Measurements from ENCODE around the gene PAFAH2.

Gene PAFAH2

DNA sequence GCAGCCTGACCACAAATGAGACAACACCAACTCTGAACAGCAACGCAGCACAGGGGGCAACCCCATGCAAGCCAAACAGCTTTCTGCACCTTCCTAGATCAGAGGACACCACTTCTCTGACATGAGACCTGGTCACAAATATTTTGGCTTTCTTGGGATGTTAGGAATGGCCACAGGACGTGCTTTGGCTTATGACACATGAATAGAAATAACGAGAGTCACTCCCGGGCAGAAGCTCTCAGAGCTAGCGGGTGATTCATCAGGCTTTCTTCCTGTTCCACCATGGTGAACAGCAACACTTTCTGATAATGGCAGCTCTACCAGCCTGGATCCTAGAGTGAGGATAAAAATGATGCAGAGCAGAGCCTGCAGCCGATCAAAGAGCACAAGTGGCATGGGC, 39.4 kb downstream of the PAFAH2 start:
- TF ChIP-seq GATA3 (IDR thresholded peaks at IDR 0.05; ENCODE audit: low read depth, low read length) (no peak), GATA2 (IDR thresholded peaks at IDR 0.05; ENCODE audit: low read depth, low read length) (no peak)

DNA sequence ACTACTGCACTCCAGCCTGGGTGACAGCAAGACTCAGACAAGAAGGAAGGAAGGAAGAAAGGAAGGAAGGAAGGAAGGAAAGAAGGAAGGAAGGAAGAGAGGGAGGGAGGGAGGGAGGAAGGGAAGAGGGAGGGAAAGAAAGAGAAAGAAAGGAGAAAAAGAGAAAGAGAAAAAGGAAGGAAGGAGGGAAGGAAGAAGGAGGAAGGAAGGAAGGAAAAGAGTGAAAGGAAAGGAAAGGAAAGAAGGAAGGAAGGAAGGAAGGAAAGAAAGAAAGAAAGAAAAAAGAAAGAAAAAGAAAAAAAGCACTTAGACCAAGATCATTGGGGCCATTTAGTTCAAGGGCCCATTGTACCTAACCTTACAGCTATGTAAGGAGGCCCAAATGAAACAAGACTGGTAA, 42.3 kb downstream of the PAFAH2 start:
- TF ChIP-seq GATA3 (IDR thresholded peaks at IDR 0.05; ENCODE audit: low read depth, low read length) (no peak), GATA2 (IDR thresholded peaks at IDR 0.05; ENCODE audit: low read depth, low read length) (no peak)

DNA sequence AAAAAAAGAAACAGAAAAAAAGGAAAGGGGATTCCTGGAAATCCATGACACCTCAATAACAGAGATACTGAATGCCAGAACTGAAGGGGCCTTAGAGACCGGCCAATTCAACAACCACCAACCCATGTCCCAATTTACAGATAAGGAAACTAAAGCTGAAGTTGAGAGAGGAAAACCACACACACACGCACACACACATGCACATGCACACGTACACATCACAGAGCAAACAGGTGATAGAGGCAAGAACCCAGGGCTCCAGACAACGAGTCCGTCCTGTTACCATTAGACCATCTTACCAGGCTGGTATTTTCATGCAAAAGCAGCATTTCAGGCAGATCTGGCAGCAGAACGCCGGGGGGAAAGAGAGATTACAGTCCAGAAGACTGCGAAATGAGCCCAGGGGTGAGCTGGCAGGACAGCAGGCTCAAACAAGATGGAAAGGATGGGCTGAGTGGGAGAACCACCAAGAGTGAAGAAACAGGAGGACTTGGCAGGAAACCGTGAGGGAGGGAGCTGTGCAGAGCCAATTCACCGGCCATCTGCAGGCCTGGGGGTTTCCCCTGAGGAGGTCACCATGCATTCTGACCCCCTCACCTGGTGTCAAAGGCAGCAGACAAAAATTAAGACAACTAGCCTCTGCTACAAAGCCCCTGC, 43.5 kb downstream of the PAFAH2 start:
- no peak for TF ChIP-seq GATA3 (IDR thresholded peaks at IDR 0.05; ENCODE audit: low read depth, low read length)
- TF ChIP-seq GATA2 (IDR thresholded peaks at IDR 0.05; ENCODE audit: low read depth, low read length), result no peak

DNA sequence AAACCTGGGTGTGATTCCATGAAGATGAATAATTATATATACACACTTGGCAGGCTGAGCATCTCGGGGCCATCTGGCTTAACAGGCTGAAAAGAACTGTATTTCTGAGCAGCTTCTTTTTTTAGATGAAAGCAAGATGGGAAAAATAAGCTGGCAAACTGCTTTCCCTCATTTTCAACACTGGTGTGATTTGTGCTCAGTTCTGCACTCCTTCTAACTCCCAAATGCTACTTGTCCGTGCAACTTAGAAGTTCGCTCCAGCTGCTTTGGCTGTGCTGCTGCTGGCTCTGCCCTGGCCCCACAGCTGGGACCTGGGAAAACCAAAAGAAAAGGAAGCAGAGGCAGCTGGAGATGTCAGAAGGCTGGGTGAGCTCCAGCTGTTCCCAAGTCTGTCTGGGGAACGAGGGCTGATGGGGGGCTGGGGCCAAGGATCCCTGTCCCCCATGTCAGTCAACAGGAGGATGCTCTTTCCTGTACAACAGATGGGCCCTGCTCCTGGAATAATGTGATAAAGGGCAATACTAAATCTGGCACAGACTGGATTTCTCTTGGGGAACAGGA, 44.9 kb downstream of the PAFAH2 start:
- TF ChIP-seq GATA2 (IDR thresholded peaks at IDR 0.05; ENCODE audit: low read depth, low read length) (no peak), GATA3 (IDR thresholded peaks at IDR 0.05; ENCODE audit: low read depth, low read length) (no peak)

DNA sequence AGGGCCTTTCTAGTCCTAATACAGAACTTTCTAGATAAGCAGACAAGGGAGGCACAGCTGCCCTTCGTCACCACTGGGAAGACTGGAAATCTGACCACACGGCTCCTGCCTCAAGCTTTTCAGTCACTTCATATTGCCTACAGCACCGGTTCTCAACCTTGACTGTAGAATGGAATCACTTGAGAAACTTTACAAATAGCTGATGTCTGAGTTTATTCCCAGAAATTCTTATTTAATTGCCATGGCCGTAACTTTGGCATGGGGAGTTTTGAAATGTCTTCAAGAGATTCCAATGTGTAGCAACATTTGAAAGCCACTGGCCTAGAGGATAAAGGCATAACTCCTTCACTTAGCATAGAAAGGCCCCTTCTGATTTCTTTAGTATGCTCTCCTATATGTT, 49.2 kb downstream of the PAFAH2 start:
- TF ChIP-seq GATA2 (IDR thresholded peaks at IDR 0.05; ENCODE audit: low read depth, low read length), result no peak
- no peak for TF ChIP-seq GATA3 (IDR thresholded peaks at IDR 0.05; ENCODE audit: low read depth, low read length)

DNA sequence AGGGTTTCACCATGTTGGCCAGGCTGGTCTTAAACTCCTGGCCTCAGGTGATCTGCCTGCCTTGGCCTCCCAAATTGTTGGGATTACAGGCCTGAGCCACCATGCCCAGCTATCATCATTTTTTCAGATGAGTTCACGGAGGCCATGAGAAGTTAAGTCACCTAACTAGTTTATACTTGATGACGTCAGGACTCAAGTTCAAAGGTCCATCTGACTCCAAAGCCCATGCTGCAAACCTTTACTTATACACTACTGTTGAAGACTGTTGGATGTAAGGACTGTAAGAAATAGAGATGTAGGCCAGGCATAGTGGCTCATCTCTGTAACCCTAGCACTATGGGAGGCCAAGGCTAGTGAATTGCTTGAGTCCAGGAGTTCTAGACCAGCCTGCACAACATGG, 50.8 kb downstream of the PAFAH2 start:
- TF ChIP-seq GATA2 (IDR thresholded peaks at IDR 0.05; ENCODE audit: low read depth, low read length) (no peak), GATA3 (IDR thresholded peaks at IDR 0.05; ENCODE audit: low read depth, low read length) (no peak)

DNA sequence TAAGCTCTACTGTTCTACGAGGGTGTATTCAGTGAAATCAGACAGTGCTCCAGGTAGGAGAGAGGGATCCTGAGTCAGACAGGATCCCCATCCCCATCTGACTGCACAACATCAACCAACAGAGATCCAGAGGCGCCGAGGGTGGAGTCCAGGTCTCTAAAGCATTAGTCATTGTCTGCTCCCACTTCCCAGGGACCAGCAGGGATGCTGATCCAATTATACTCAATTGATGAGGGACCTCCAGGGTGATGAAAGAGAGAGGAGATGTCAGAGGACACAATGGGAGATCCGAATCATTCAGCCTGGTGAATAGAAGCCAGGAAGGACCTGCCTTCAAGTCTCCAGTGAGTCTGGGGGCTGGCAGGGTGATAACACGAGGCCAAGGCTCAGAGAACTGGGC, 52.1 kb downstream of the PAFAH2 start:
- TF ChIP-seq GATA3 (IDR thresholded peaks at IDR 0.05; ENCODE audit: low read depth, low read length) (no peak), GATA2 (IDR thresholded peaks at IDR 0.05; ENCODE audit: low read depth, low read length) (no peak)

DNA sequence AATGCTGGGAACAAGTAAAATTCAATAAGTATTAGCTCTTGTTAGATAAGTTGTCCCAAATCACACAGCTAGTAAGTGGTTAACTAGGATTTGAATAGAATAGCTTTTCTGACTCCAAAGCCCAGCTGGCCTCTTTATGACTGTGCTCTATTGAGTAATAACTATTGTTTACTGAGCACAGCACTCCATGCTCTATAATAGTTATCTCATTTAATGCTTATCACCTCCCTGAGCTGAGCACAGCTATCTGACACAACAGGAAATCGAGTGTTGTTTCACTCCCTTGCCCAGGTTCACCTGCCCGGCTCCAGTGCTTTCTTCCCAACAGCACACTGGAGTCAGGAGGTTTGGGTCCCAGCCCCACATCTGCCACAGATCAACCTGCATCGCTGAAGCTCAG, 52.9 kb downstream of the PAFAH2 start:
- TF ChIP-seq GATA2 (IDR thresholded peaks at IDR 0.05; ENCODE audit: low read depth, low read length), result no peak

DNA sequence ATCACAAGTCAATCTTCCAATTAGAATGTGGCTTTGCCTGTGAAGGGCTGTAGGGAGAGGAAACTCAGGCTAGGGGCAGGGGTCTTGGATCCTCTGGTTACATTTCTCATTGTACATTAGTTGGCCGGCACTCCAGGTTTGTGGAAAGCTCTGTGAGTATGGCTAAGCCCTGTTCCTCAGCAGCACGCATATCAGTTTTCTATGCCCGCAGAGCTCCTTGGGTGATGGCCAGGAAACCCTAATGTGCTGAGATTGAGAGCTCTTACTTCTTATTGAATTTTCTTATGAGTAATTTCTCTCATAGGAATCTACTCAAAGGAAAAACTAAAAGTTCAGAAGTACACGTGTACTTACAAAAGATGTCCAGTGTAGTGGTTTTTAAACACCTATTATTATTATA, 60.9 kb downstream of the PAFAH2 start:
- TF ChIP-seq GATA2 (IDR thresholded peaks at IDR 0.05; ENCODE audit: low read depth, low read length) (no peak), GATA3 (IDR thresholded peaks at IDR 0.05; ENCODE audit: low read depth, low read length) (no peak)

DNA sequence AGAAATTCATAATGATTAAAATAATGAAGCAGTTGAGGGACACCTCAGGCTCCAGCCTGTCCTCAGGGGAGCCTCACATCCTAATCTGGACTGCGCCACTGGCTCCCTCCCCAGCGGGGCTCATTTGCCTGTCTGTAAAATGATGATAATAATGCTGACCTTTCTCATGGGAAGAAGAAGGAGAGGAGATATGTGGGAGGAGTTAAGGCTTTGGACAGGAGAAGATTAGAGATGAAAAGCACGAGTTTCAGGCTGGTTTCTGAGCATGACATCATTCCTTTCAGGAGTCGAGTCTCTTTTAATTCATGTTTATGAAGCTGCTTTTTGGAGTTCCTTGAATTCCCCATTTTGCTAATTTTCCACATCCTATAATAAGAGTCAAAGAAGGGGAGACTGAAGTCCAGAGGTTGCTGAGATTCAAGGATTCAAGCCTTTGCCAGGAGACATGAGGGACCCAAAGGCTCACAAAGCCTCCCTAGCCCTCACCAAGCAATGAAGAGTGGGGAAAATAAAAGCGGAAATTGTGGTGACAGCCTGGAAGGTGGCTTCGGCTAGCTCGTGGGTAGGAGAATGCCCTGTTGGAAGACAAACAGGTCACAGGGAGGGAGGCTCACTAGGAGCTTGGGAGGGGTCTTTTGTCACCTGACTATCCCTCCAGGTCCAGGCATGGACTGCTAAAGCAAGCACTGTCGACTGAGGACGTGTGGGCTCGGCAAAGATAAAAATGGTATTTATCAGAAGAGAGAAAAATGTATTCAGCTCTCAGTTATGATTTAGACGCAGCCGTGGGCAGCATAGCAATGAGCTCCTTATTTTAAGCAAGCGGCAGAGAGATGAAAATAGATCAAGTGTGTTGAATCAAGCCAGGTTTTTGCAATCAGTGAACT, 64.1 kb downstream of the PAFAH2 start:
- TF ChIP-seq GATA3 (IDR thresholded peaks at IDR 0.05; ENCODE audit: low read depth, low read length) (no peak), GATA2 (IDR thresholded peaks at IDR 0.05; ENCODE audit: low read depth, low read length) (no peak)

DNA sequence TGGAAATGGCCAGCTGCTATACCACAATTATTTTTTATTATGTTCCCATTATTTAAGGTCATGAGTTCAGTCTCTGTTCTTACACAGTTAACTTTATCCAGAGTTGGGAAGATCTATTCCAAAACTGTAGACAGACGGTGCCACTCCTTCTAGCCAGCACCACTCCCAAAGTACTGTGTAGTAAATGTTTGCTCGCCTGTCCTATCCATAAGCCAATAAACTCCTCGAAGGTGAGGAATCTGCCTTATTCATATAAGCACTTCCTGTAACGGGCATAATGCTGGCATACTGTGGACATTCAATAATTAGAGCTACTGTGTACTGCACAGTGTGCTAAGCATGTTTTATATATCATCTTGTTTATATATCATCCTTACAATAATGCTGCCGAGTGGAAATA, 65.5 kb downstream of the PAFAH2 start:
- TF ChIP-seq GATA3 (IDR thresholded peaks at IDR 0.05; ENCODE audit: low read depth, low read length), result no peak
- no peak for TF ChIP-seq GATA2 (IDR thresholded peaks at IDR 0.05; ENCODE audit: low read depth, low read length)

DNA sequence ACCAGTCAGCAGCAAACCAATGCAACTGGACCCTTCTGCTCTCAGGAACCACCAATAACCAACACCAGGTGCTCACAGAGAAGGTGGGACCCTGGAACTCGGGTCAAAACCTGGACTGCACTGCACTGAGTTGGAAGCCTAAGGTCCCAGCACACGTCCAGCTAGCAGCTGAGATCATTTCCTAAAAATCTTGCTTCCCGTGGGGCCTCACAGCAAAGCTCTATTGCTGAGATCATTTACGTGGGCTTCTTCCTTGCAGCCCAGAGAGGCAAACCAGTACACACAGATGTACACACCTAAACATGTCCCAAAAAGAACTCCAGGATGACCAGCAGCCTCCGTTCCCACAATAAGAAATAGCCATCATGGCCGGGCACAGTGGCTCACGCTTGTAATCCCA, 68.8 kb downstream of the PAFAH2 start:
- TF ChIP-seq GATA2 (IDR thresholded peaks at IDR 0.05; ENCODE audit: low read depth, low read length), result no peak
- no peak for TF ChIP-seq GATA3 (IDR thresholded peaks at IDR 0.05; ENCODE audit: low read depth, low read length)

DNA sequence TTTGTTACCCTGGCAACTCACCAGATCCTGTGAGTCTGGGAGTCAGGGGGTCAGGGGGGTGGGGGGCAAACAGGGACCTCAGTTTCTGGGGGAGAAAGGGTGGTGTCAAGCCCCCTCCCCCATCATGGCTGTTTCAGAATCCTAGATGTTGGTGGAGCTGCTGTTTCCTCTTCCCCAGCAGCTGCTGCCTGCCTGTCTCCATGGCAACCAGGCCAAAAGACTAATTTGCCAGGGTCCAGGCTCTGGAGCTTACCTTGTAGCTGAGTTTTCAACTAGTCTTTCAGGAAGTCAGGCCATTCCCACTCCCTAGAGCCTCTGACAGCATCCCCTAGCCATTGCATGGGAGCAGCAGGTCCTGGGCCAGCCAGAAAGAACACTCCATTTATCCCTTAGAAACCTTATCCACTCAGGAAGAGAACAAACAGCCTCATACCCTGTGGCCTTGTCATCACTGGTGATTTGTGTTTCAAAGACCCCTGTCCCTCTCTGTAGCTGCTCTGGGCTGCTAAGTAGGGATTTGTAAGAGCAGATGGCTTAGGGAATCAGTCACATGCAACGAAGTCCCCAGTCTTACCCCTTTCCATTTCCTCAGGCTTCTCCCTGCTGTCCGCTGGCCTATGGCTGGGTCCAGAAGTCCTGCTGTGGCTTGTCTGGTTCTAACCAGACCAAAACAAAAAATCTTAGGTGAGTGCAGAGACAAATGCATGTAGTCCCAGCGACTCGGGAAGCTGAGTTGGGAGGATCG, 70.2 kb downstream of the PAFAH2 start:
- TF ChIP-seq GATA2 (IDR thresholded peaks at IDR 0.05; ENCODE audit: low read depth, low read length) (no peak), GATA3 (IDR thresholded peaks at IDR 0.05; ENCODE audit: low read depth, low read length) (no peak)

All from SH-SY5Y (cell line).